Ovary (tissue), 9 donors: Measurements from ENCODE around the gene ATP5PB. TPM values are rescaled to one million over a fixed set of nuclear protein-coding genes. Genes with fewer than 3 reads are reported as not detected.

Experiments used
- DNase-seq, 5 donors: peaks; one replicate each; pipeline ENCODE4 v3.0.0-alpha.2; 2019 to 2020
- H3K27ac ChIP-seq, 2 donors: fragments of 200-600 bp; one replicate each; pipeline versions ENCODE4 v1.5.1 to v1.8.0; 2019 to 2022
- H3K27me3 ChIP-seq: fragments of 200-600 bp; one replicate; pipeline ENCODE4 v1.8.0; 2022
- H3K36me3 ChIP-seq: fragments of 200-600 bp; sonication (generic); one replicate; pipeline ENCODE4 v1.5.1; 2019
- H3K4me1 ChIP-seq: one replicate; pipeline ENCODE4 v1.8.1; 2013; ENCODE audit warnings: mild to moderate bottlenecking, moderate library complexity; ENCODE audit not compliant: insufficient read depth
- H3K4me3 ChIP-seq: fragments of 200-600 bp; sonication (generic); one replicate; pipeline ENCODE4 v1.5.1; 2017
- H3K9me3 ChIP-seq, 2 donors: fragments of 200-600 bp in 1 of 2; sonication (generic) in 1 of 2; one replicate each; pipeline versions ENCODE4 v1.5.1 to v1.8.1; 2013 to 2019; ENCODE audit warnings: mild to moderate bottlenecking in 1 of 2, moderate library complexity in 1 of 2
- CTCF ChIP-seq, 3 donors: fragments of 450-650 bp in 2 of 3; fragments of 200-600 bp in 1 of 3; IDR thresholded peaks; one replicate each; pipeline versions ENCODE4 v1.5.1 to v1.8.0; 2016 to 2022; ENCODE audit warnings: antibody characterized with exemption in 3 of 3, mild to moderate bottlenecking in 1 of 3
- EP300 ChIP-seq: sonication (generic); formaldehyde crosslinking; IDR thresholded peaks from one replicate; pipeline ENCODE4 v1.6.1; 2017; ENCODE audit warnings: antibody characterized with exemption
- POLR2A ChIP-seq: fragments of 450-650 bp; IDR thresholded peaks from one replicate; pipeline ENCODE4 v1.6.1; 2017; ENCODE audit warnings: antibody characterized with exemption, mild to moderate bottlenecking, moderate library complexity
- WGBS, 3 donors: extraction: QIAGEN DNeasy Blood & Tissue Kit in 1 of 3; methylation state at CpG; one replicate each; pipeline versions ENCODE4 v1.1.5 to v1.1.7; 2013 to 2017; 5-methylcytosine and 5-hydroxymethylcytosine counted together
- intact Hi-C, 4 donors: fragments of 100-400 bp; cut with DNase I; formaldehyde crosslinking; loops; one replicate each; pipeline versions ENCODE4 v1.11.0 to v1.15.1; 2022 to 2023
- polyA plus RNA-seq, 2 donors: library from polyadenylated mRNA; stranded (reverse); fragments of 200-250 nt in 1 of 2; fragments of 350-450 nt in 1 of 2; fragmentation: Illumina TruSeq in 1 of 2; extraction: RNeasy Lipid Tissue Mini Kit (QIAGEN cat#74804) in 1 of 2; gene quantifications; one replicate each; pipeline ENCODE4 v1.2.3, GENCODE V29; 2013 to 2014
- total RNA-seq, 7 donors: library from RNA; depleted of rRNA in 2 of 7; stranded (reverse); fragments of >200 nt in 2 of 7; fragmentation: NEBNext Ultra II Directional in 3 of 7; extraction: Animal tissue kit (Norgen Biotek cat#: 25700) in 3 of 7; gene quantifications; one replicate each; pipeline versions ENCODE4 v1.1.0 to v1.2.4, GENCODE V29; 2016 to 2023
- donor health status: DM: no; HTN: no; CAD: no; lungs with moderate emphysema.
- donor health status: DM: no; HTN: no; CAD: no.
- donor health status: Bipolar disorder and iron deficiency.
- donor health status: DM: yes; HTN: yes; CAD: no.
- donor health status: DM: no; HTN: no; CAD: no.
- donor health status: DM: yes; HTN: yes; CAD: no.

The ATP5PB gene
- total and polyA plus RNA-seq, 9 donors: 125 to 277 (median 142) TPM

DNA sequence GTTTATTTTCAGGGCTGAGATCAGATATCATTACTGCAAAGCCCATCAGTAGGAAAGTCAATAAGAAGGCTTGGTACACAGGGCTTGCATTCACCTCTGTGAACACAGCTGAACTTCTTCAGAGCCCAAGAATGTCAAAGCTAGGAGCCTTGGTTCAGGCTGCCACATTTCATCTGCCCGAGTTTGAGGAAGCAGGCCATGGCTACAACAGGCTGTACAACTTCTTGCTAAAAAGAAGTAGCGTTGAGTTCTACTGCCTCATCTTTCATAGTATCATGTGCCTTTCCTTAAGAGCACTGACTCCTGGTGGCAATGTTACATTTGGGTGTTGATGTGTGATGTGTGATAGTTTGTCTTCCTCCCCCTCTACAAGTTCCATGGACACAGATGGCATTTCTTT is 34.6 kb downstream of the ATP5PB start:
- DNase-seq: no peak
- WGBS, 3 donors: 83 to 94% (median 88%) methylated on average over 2 of the region's 2 CpGs
- no peak overlapping the region for H3K27ac ChIP-seq

GRCh38 chr1:111484391-111485026 is 35.2 kb downstream of the ATP5PB start:
- no peaks in the 10 kb centered on the region for H3K27me3 ChIP-seq
- H3K4me3 ChIP-seq: no peak overlapping the region
- no peaks in the 10 kb centered on the region for H3K9me3 ChIP-seq
- no peak for DNase-seq
- intact Hi-C loops: loop anchor here in 2 of 4 donors (5.0 kb wide), 1 partner anchor 283 kb away; no protein-coding TSS in a partner anchor
- H3K36me3 ChIP-seq: no peaks in the 10 kb centered on the region
- no peak for TF ChIP-seq EP300
- H3K27ac ChIP-seq: no peak overlapping the region
- no peaks in the 10 kb centered on the region for H3K4me1 ChIP-seq

More for the DNA sequence above, 34.6 kb downstream of the ATP5PB start:
- intact Hi-C loops: loop anchor here in 2 of 4 donors (5.0 kb wide), 1 partner anchor 283 kb away; no protein-coding TSS in a partner anchor
- Histone ChIP-seq H3K4me1 (no peaks in the 10 kb centered on the region), H3K36me3 (no peaks in the 10 kb centered on the region), H3K27me3 (no peaks in the 10 kb centered on the region), H3K9me3 (no peaks in the 10 kb centered on the region), H3K4me3 (no peak overlapping the region)
- no peak for TF ChIP-seq CTCF (IDR thresholded peaks at IDR 0.05)
- TF ChIP-seq EP300: no peak
- no peak for TF ChIP-seq POLR2A

GRCh38 chr1:111486431-111486830 is 37.2 kb downstream of the ATP5PB start:
- Histone ChIP-seq H3K27me3 (no peaks in the 10 kb centered on the region), H3K9me3 (no peaks in the 10 kb centered on the region), H3K36me3 (no peaks in the 10 kb centered on the region), H3K4me1 (no peaks in the 10 kb centered on the region), H3K27ac (no peak overlapping the region), H3K4me3 (no peak overlapping the region)
- TF ChIP-seq POLR2A (no peak), CTCF (IDR thresholded peaks at IDR 0.05) (no peak), EP300 (no peak)
- 82 to 97% (median 97%) methylated on average over 7 of the region's 7 CpGs for WGBS, 3 donors
- DNase-seq: no peak
- intact Hi-C loops: no loop called here

- no peak overlapping the region for H3K4me3 ChIP-seq
- H3K4me1 ChIP-seq: no peaks in the 10 kb centered on the region
- 78 to 84% (median 84%) methylated on average over 6 of the region's 6 CpGs for WGBS, 3 donors
- no peak for TF ChIP-seq EP300
- no peak for TF ChIP-seq POLR2A
- TF ChIP-seq CTCF (IDR thresholded peaks at IDR 0.05): no peak
- H3K27ac ChIP-seq: no peak overlapping the region
- no peaks in the 10 kb centered on the region for H3K27me3 ChIP-seq
- no peaks in the 10 kb centered on the region for H3K9me3 ChIP-seq
- no peaks in the 10 kb centered on the region for H3K36me3 ChIP-seq
- DNase-seq: no peak
- intact Hi-C loops: no loop called here
Observed at GRCh38 chr1:111487133-111487532, 37.9 kb downstream of the ATP5PB start.

DNA sequence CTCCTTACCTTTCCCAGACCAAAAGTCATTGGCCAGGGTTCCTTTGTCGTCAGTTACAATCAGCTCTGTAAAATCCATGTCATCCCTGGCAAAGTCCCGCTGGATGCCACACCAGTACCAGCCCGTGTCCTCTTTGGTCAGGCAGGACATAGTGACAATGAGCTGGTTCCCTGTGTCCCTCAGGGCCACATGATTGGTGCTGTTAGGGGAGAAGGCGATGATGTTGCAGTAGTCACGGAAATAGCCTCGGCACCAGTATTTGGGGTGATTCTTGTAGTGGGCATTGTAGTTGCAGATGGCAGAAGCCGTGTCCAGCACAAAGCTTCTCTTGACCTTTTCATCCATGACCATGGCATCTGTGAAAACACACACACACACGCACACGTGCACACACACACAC is 39.4 kb downstream of the ATP5PB start:
- no peaks in the 10 kb centered on the region for H3K36me3 ChIP-seq
- DNase-seq: no peak
- no peaks in the 10 kb centered on the region for H3K27me3 ChIP-seq
- intact Hi-C loops: loop anchor here in 1 of 4 donors (2.0 kb wide), 1 partner anchor 502 kb away; no protein-coding TSS in a partner anchor
- 89 to 97% (median 94%) methylated on average over 9 of the region's 9 CpGs for WGBS, 3 donors
- no peak overlapping the region for H3K27ac ChIP-seq
- TF ChIP-seq EP300: no peak
- no peak for TF ChIP-seq POLR2A
- TF ChIP-seq CTCF (IDR thresholded peaks at IDR 0.05): no peak
- no peaks in the 10 kb centered on the region for H3K9me3 ChIP-seq
- H3K4me3 ChIP-seq: no peak overlapping the region
- no peaks in the 10 kb centered on the region for H3K4me1 ChIP-seq
